Fibroblast of lung (primary cell): ENCODE data around the gene NLRC5. TPM values are rescaled to one million over a fixed set of nuclear protein-coding genes. Genes with fewer than 3 reads are reported as not detected.

ENCODE experiments used
- DNase-seq, 2 donors: peaks; one replicate each; pipeline versions ENCODE4 v3.0.0 to v3.0.0-alpha.2; 2010; ENCODE audit warnings: low read depth in 2 of 2
- H2AFZ ChIP-seq: 2 replicates; pipeline ENCODE4 v1.5.1; 2012; ENCODE audit warnings: low read length, control low read depth, inconsistent platforms
- H3K27ac ChIP-seq: 2 replicates; pipeline ENCODE4 v1.5.1; 2011; ENCODE audit warnings: low read length, control low read depth; ENCODE audit not compliant: insufficient read depth
- H3K27me3 ChIP-seq: 2 replicates; pipeline ENCODE4 v1.5.1; 2011; ENCODE audit warnings: mild to moderate bottlenecking, low read length; ENCODE audit not compliant: control insufficient read depth, insufficient read depth
- H3K36me3 ChIP-seq: 2 replicates; pipeline ENCODE4 v1.5.1; 2011; ENCODE audit warnings: low read length; ENCODE audit not compliant: control insufficient read depth, insufficient read depth
- H3K4me1 ChIP-seq: 2 replicates; pipeline ENCODE4 v1.5.1; 2011; ENCODE audit warnings: low read length; ENCODE audit not compliant: control insufficient read depth, insufficient read depth; ENCODE audit errors: extremely low read depth
- H3K4me2 ChIP-seq: 2 replicates; pipeline ENCODE4 v1.5.1; 2011; ENCODE audit warnings: low read length, control low read depth; ENCODE audit not compliant: insufficient read depth; ENCODE audit errors: extremely low read depth
- H3K4me3 ChIP-seq, 4 experiments: fragments of 200-600 bp in 1 of 4; sonication (generic) in 1 of 4; replicated peaks in 1 of 4; 2 replicates each; pipeline ENCODE4 v1.5.1; 2011 to 2016; ENCODE audit warnings: low read length in 4 of 4, low read depth in 3 of 4, mild to moderate bottlenecking in 3 of 4, control low read depth in 2 of 4, inconsistent platforms in 1 of 4, mixed read lengths in 1 of 4; ENCODE audit not compliant: insufficient read depth in 1 of 4; ENCODE audit errors: control extremely low read depth in 1 of 4
- H3K79me2 ChIP-seq: 2 replicates; pipeline ENCODE4 v1.5.1; 2012; ENCODE audit warnings: mild to moderate bottlenecking, low read length, inconsistent platforms; ENCODE audit not compliant: control insufficient read depth, insufficient read depth
- H3K9ac ChIP-seq: 2 replicates; pipeline ENCODE4 v1.5.1; 2011; ENCODE audit warnings: mild to moderate bottlenecking, low read length, control low read depth; ENCODE audit not compliant: insufficient read depth
- H3K9me3 ChIP-seq: 2 replicates; pipeline ENCODE4 v1.5.1; 2012; ENCODE audit warnings: low read depth, low read length; ENCODE audit not compliant: control insufficient read depth, insufficient read depth
- H4K20me1 ChIP-seq: 2 replicates; pipeline ENCODE4 v1.5.1; 2011; ENCODE audit warnings: low read length; ENCODE audit not compliant: control insufficient read depth, insufficient read depth; ENCODE audit errors: extremely low read depth
- CTCF ChIP-seq, 2 donors: IDR thresholded peaks in 1 of 2; conservative IDR thresholded peaks in 1 of 2; 1 replicate in 1 of 2; 2 replicates in 1 of 2; pipeline ENCODE4 v1.5.1; 2011 to 2012; ENCODE audit warnings: low read length in 2 of 2, control low read depth in 1 of 2, inconsistent platforms in 1 of 2, low read depth in 1 of 2, mild to moderate bottlenecking in 1 of 2
- EZH2 ChIP-seq: IDR thresholded peaks from 2 replicates; pipeline ENCODE4 v1.5.1; 2012; ENCODE audit warnings: low read length, control low read depth, mild to moderate bottlenecking; ENCODE audit errors: missing control alignments
- polyA plus RNA-seq, 2 donors: library from polyadenylated mRNA; depleted of rRNA in 1 of 2; stranded (reverse) in 1 of 2; unstranded in 1 of 2; fragments of >200 nt; gene quantifications; 2 replicates each; pipeline ENCODE4 v1.2.1, GENCODE V29; 2011 to 2012; ENCODE audit warnings: missing spikeins in 1 of 2
- total RNA-seq: library from RNA; depleted of rRNA; stranded (reverse); fragments of >200 nt; gene quantifications from 2 replicates; pipeline ENCODE4 v1.2.1, GENCODE V29; 2014

The NLRC5 gene
- total and polyA plus RNA-seq, 2 donors (not counting 1 experiment from before 2014, with no cell fraction given) = 22.2 to 43.6 TPM

- Histone ChIP-seq H3K4me3 (no peak overlapping the region), H2AFZ (no peak overlapping the region), H3K36me3 (peaks cover 12% of the 10 kb centered on the region), H3K79me2 (no peaks in the 10 kb centered on the region), H3K4me2 (no peak overlapping the region), H3K27ac (no peak overlapping the region), H3K9me3 (no peaks in the 10 kb centered on the region), H4K20me1 (no peaks in the 10 kb centered on the region), H3K9ac (no peak overlapping the region), H3K4me1 (no peaks in the 10 kb centered on the region), H3K27me3 (no peaks in the 10 kb centered on the region)
- TF ChIP-seq CTCF (conservative IDR thresholded peaks at IDR 0.05 in 1 of 2, IDR thresholded peaks at IDR 0.05 in 1 of 2; ENCODE audit: low read depth in 1 of 2, low read length in 2 of 2) (no peak), EZH2 (no peak)
- no peak for DNase-seq
Observed at GRCh38 chr16:57030346-57030902, 41.1 kb downstream of the NLRC5 start.

GRCh38 chr16:57031156-57031555 is 41.8 kb downstream of the NLRC5 start:
- no peak for DNase-seq
- no peak for TF ChIP-seq CTCF (conservative IDR thresholded peaks at IDR 0.05 in 1 of 2, IDR thresholded peaks at IDR 0.05 in 1 of 2; ENCODE audit: low read depth in 1 of 2, low read length in 2 of 2)
- no peak for TF ChIP-seq EZH2
- Histone ChIP-seq H3K9ac (no peak overlapping the region), H3K4me2 (no peak overlapping the region), H3K4me1 (no peaks in the 10 kb centered on the region), H3K9me3 (no peaks in the 10 kb centered on the region), H3K36me3 (peaks cover 7% of the 10 kb centered on the region), H3K27ac (no peak overlapping the region), H2AFZ (no peak overlapping the region), H3K79me2 (no peaks in the 10 kb centered on the region), H3K4me3 (no peak overlapping the region), H4K20me1 (no peaks in the 10 kb centered on the region), H3K27me3 (no peaks in the 10 kb centered on the region)

GRCh38 chr16:57032346-57032745 is 43.0 kb downstream of the NLRC5 start:
- Histone ChIP-seq H3K27ac (no peak overlapping the region), H3K79me2 (no peaks in the 10 kb centered on the region), H3K9ac (no peak overlapping the region), H3K4me1 (peaks cover 3% of the 10 kb centered on the region), H3K4me2 (no peak overlapping the region), H3K4me3 (no peak overlapping the region), H4K20me1 (no peaks in the 10 kb centered on the region), H2AFZ (no peak overlapping the region), H3K27me3 (no peaks in the 10 kb centered on the region), H3K9me3 (no peaks in the 10 kb centered on the region), H3K36me3 (peaks cover 7% of the 10 kb centered on the region)
- TF ChIP-seq EZH2 = no peak
- no peak for TF ChIP-seq CTCF (conservative IDR thresholded peaks at IDR 0.05 in 1 of 2, IDR thresholded peaks at IDR 0.05 in 1 of 2; ENCODE audit: low read depth in 1 of 2, low read length in 2 of 2)
- DNase-seq = no peak
